ENCODE measurements around the gene DPM1. TPM values are rescaled to one million over a fixed set of nuclear protein-coding genes. Genes with fewer than 3 reads are reported as not detected.

Gene DPM1
- total RNA-seq, 6 experiments from 2014 or later, result 51.8 to 59.9 (median 57.4) TPM

GRCh38 chr20:50953196-50953595, 5.1 kb downstream of the DPM1 start:
- Mint-ChIP-seq H3K4me3 (no peak overlapping the region), H3K27ac (no peak overlapping the region), H3K36me3 (ENCODE audit: low read depth) (peaks cover 44% of the 10 kb centered on the region), H3K9me3 (no peaks in the 10 kb centered on the region), H3K4me1 (ENCODE audit: low read depth) (peaks cover 41% of the 10 kb centered on the region), H3K27me3 (ENCODE audit: insufficient read depth) (peaks cover 2% of the 10 kb centered on the region)
- DNase-seq, result no peak
- no peak for TF ChIP-seq CTCF (IDR thresholded peaks at IDR 0.05)

GRCh38 chr20:50948132-50948785, 10.1 kb downstream of the DPM1 start:
- H3K36me3 Mint-ChIP-seq (ENCODE audit: low read depth), result peaks cover 35% of the 10 kb centered on the region
- H3K4me3 Mint-ChIP-seq, result no peak overlapping the region; the same call in 1 of the 2 replicates
- no peak for DNase-seq
- no peaks in the 10 kb centered on the region for H3K9me3 Mint-ChIP-seq
- peaks cover 2% of the 10 kb centered on the region for H3K27me3 Mint-ChIP-seq (ENCODE audit: insufficient read depth)
- H3K27ac Mint-ChIP-seq, result no peak overlapping the region
- H3K4me1 Mint-ChIP-seq (ENCODE audit: low read depth), result peaks cover 16% of the 10 kb centered on the region
- no peak for TF ChIP-seq CTCF (IDR thresholded peaks at IDR 0.05)

GRCh38 chr20:50943069-50943468, 15.3 kb downstream of the DPM1 start:
- Mint-ChIP-seq H3K27me3 (ENCODE audit: insufficient read depth) (no peaks in the 10 kb centered on the region; the same call in 1 of the 2 replicates), H3K4me1 (ENCODE audit: low read depth) (no peaks in the 10 kb centered on the region; the same call in 1 of the 2 replicates), H3K27ac (no peak overlapping the region; the same call in 1 of the 2 replicates), H3K36me3 (ENCODE audit: low read depth) (peaks cover 26% of the 10 kb centered on the region), H3K9me3 (no peaks in the 10 kb centered on the region), H3K4me3 (no peak overlapping the region)
- no peak for TF ChIP-seq CTCF (IDR thresholded peaks at IDR 0.05)
- no peak for DNase-seq

- Mint-ChIP-seq H3K27ac (peak overlapping the region; percentile 86), H3K4me1 (ENCODE audit: low read depth) (peaks cover 42% of the 10 kb centered on the region), H3K27me3 (ENCODE audit: insufficient read depth) (no peaks in the 10 kb centered on the region; the same call in none of the 2 replicates), H3K4me3 (no peak overlapping the region), H3K36me3 (ENCODE audit: low read depth) (peaks cover 24% of the 10 kb centered on the region), H3K9me3 (no peaks in the 10 kb centered on the region)
- no peak for DNase-seq
- 0 out of 2 replicates have a peak, but pooled peaks have one; percentile 5 for TF ChIP-seq CTCF (IDR thresholded peaks at IDR 0.05)
Observed at GRCh38 chr20:50933589-50933988, 24.7 kb downstream of the DPM1 start.

GRCh38 chr20:50932691-50933280, 25.5 kb downstream of the DPM1 start:
- peaks cover 51% of the 10 kb centered on the region for H3K4me1 Mint-ChIP-seq (ENCODE audit: low read depth)
- no peak for DNase-seq
- peak overlapping the region; percentile 86 for H3K27ac Mint-ChIP-seq
- H3K36me3 Mint-ChIP-seq (ENCODE audit: low read depth), result peaks cover 31% of the 10 kb centered on the region
- no peaks in the 10 kb centered on the region; the same call in none of the 2 replicates for H3K27me3 Mint-ChIP-seq (ENCODE audit: insufficient read depth)
- no peaks in the 10 kb centered on the region for H3K9me3 Mint-ChIP-seq
- peak overlapping the region; percentile 71 for H3K4me3 Mint-ChIP-seq
- TF ChIP-seq CTCF (IDR thresholded peaks at IDR 0.05), result no peak
